ENCODE data around the gene BCAS4. TPM values are rescaled to one million over a fixed set of nuclear protein-coding genes. Genes with fewer than 3 reads are reported as not detected.
A peak's percentile ranks its signal among the peaks of the same experiment; 100 is the strongest.

The BCAS4 gene
- total RNA-seq, 2 donors from 2014 or later = 9.5 to 25.2 TPM

DNA sequence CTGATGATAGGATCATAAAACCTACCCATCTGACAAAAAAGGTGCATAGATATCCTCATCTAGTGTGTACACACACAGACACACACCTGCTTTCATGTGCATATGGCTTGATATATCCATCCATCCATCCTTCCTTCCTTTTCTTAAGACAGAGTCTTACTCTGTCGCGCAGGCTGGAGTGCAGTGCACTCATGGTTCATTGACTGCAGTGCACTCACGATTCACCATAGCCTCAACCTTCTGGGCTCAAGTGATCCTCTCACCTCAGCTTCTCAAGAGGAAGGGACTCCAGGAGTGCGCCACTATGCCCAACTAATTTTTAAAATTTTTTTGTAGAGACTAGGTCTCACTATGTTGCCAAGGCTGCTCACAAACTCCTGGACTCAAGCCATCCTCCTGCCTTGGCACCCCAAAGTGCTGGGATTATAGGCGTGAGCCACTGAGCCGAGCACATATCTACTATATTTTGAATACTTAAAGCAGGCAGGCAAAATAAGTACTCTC, 109.3 kb downstream of the BCAS4 start:
- TF ChIP-seq, protein P1, sequence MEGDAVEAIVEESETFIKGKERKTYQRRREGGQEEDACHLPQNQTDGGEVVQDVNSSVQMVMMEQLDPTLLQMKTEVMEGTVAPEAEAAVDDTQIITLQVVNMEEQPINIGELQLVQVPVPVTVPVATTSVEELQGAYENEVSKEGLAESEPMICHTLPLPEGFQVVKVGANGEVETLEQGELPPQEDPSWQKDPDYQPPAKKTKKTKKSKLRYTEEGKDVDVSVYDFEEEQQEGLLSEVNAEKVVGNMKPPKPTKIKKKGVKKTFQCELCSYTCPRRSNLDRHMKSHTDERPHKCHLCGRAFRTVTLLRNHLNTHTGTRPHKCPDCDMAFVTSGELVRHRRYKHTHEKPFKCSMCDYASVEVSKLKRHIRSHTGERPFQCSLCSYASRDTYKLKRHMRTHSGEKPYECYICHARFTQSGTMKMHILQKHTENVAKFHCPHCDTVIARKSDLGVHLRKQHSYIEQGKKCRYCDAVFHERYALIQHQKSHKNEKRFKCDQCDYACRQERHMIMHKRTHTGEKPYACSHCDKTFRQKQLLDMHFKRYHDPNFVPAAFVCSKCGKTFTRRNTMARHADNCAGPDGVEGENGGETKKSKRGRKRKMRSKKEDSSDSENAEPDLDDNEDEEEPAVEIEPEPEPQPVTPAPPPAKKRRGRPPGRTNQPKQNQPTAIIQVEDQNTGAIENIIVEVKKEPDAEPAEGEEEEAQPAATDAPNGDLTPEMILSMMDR (conservative IDR thresholded peaks at IDR 0.05) = no peak
- Histone ChIP-seq H3K9me3 (ENCODE audit: control insufficient read depth, low read length) (no peaks in the 10 kb centered on the region), H3K9ac (ENCODE audit: extremely low read depth, low read length, poor library complexity, severe bottlenecking) (no peak overlapping the region), H3K4me1 (ENCODE audit: control insufficient read depth, insufficient read depth, low read length) (peaks cover 5% of the 10 kb centered on the region), H3K27ac (ENCODE audit: low read depth, low read length) (no peak overlapping the region), H3K36me3 (ENCODE audit: control insufficient read depth, insufficient read depth, low read length) (peaks cover 91% of the 10 kb centered on the region), H3K4me3 (ENCODE audit: low read length) (no peak overlapping the region), H3K27me3 (ENCODE audit: control insufficient read depth, insufficient read depth, low read length, poor library complexity, severe bottlenecking) (no peaks in the 10 kb centered on the region)
- DNase-seq = no peak
- Mint-ChIP-seq H3K27me3 (ENCODE audit: insufficient read depth) (no peaks in the 10 kb centered on the region), H3K36me3 (ENCODE audit: low read depth) (peaks cover 62% of the 10 kb centered on the region), H3K4me1 (peaks cover 28% of the 10 kb centered on the region), H3K9me3 (peaks cover 1% of the 10 kb centered on the region), H3K4me3 (no peak overlapping the region), H3K27ac (no peak overlapping the region)
- 94 to 96% methylated on average over 4 to 6 of the region's 6 CpGs for WGBS, 2 experiments (ENCODE audit: insufficient coverage in 1 of 2, insufficient read length in 1 of 2)

DNA sequence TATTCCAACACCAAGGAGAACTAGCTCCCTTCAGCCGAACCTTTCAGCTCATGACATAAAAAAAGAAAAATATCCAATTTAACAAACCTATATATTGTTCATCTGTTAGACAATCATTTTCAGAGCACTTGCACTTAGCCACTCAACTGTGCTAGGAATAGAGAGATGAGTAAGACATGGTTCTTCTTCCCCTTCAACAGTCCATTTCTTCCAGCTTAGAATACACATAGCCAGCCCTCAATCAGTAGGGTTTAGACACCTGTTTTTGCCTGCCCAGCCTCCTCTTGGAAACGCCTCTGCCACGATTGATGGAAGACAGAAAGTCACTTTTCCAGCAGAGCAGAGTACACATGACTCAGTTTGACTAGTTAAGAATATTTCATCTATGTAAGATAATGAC, 114.6 kb downstream of the BCAS4 start:
- Histone ChIP-seq H3K27ac (ENCODE audit: low read depth, low read length) (no peak overlapping the region), H3K4me3 (ENCODE audit: low read length) (no peak overlapping the region), H3K9ac (ENCODE audit: extremely low read depth, low read length, poor library complexity, severe bottlenecking) (no peak overlapping the region), H3K36me3 (ENCODE audit: control insufficient read depth, insufficient read depth, low read length) (peaks cover 85% of the 10 kb centered on the region), H3K27me3 (ENCODE audit: control insufficient read depth, insufficient read depth, low read length, poor library complexity, severe bottlenecking) (no peaks in the 10 kb centered on the region), H3K4me1 (ENCODE audit: control insufficient read depth, insufficient read depth, low read length) (peaks cover 3% of the 10 kb centered on the region), H3K9me3 (ENCODE audit: control insufficient read depth, low read length) (no peaks in the 10 kb centered on the region)
- H3K4me1 Mint-ChIP-seq = peaks cover 33% of the 10 kb centered on the region
- peaks cover 1% of the 10 kb centered on the region for H3K9me3 Mint-ChIP-seq
- H3K4me3 Mint-ChIP-seq = no peak overlapping the region
- H3K36me3 Mint-ChIP-seq (ENCODE audit: low read depth) = peaks cover 52% of the 10 kb centered on the region
- H3K27ac Mint-ChIP-seq = peak overlapping the region; percentile 18
- TF ChIP-seq, protein P1 (conservative IDR thresholded peaks at IDR 0.05) = no peak
- DNase-seq = no peak
- H3K27me3 Mint-ChIP-seq (ENCODE audit: insufficient read depth) = no peaks in the 10 kb centered on the region
- WGBS, 2 experiments (ENCODE audit: insufficient coverage in 1 of 2, insufficient read length in 1 of 2) = 91 to 100% methylated on average over 2 of the region's 3 CpGs

DNA sequence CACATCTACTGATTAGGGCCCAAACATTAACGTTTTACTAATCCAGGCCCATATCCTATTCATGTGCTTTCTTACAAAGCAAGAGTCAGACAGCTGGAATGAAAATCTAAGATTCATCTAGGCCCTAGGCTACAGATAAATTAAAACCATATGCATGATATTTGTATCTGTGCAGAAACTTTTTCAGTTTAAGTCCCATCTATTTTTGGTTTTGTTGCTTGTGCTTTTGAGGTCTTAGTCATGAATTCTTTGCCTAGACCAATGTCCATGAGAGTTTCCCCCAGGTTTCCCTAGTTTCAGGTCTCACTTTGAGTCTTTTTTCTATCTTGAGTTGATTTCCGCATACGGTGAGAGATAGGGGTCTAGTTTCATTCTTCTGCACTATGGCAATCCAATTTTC, 116.2 kb downstream of the BCAS4 start:
- H3K27ac ChIP-seq (ENCODE audit: low read depth, low read length) = no peak overlapping the region
- H3K9ac ChIP-seq (ENCODE audit: extremely low read depth, low read length, poor library complexity, severe bottlenecking) = no peak overlapping the region
- H3K27ac Mint-ChIP-seq = peak overlapping the region; percentile 10
- H3K4me3 Mint-ChIP-seq = no peak overlapping the region
- TF ChIP-seq, protein P1 (conservative IDR thresholded peaks at IDR 0.05) = no peak
- H3K36me3 ChIP-seq (ENCODE audit: control insufficient read depth, insufficient read depth, low read length) = peaks cover 84% of the 10 kb centered on the region
- H3K9me3 Mint-ChIP-seq = peaks cover 1% of the 10 kb centered on the region
- peaks cover 37% of the 10 kb centered on the region for H3K4me1 Mint-ChIP-seq
- H3K9me3 ChIP-seq (ENCODE audit: control insufficient read depth, low read length) = no peaks in the 10 kb centered on the region
- no peaks in the 10 kb centered on the region for H3K27me3 Mint-ChIP-seq (ENCODE audit: insufficient read depth)
- H3K4me3 ChIP-seq (ENCODE audit: low read length) = no peak overlapping the region
- DNase-seq = no peak
- peaks cover 56% of the 10 kb centered on the region for H3K36me3 Mint-ChIP-seq (ENCODE audit: low read depth)
- H3K4me1 ChIP-seq (ENCODE audit: control insufficient read depth, insufficient read depth, low read length) = peaks cover 15% of the 10 kb centered on the region
- H3K27me3 ChIP-seq (ENCODE audit: control insufficient read depth, insufficient read depth, low read length, poor library complexity, severe bottlenecking) = no peaks in the 10 kb centered on the region
- WGBS, 2 experiments (ENCODE audit: insufficient coverage in 1 of 2, insufficient read length in 1 of 2) = 89 to 93% methylated on average over 1 to 3 of the region's 3 CpGs

Measured in endodermal cell (in vitro differentiated cells).